Stimulated activated CD8-positive, alpha-beta memory T cell treated with anti-CD3 and anti-CD28 coated beads, Interleukin-7, amount 100 ng/mL, for 4 hours (primary cell): ENCODE results near the gene SGSH.
"Not testable (repeated sequence)": the region's sequence is repeated elsewhere in the genome, so short reads cannot be mapped to it uniquely, and the experiment has no call there.

ENCODE experiments used
- DNase-seq, 2 donors: peaks; one replicate each; pipeline ENCODE4 v3.0.0-alpha.2; 2020; ENCODE audit warnings: low read depth in 2 of 2

SGSH gene

GRCh38 chr17:80220054-80220735 lies at the start of gene SGSH, which contains the start of gene SLC26A11:
Gene SGSH (minus strand): TSS chr17:80220333. CDS start chr17:80220313, 20 bp downstream.
Gene SLC26A11 (plus strand): TSS chr17:80220427. CDS start chr17:80221561, 1,134 bp downstream.
- DNase-seq: peak; percentile 3 to 39

- no peak for DNase-seq
Observed at GRCh38 chr17:80269405-80269807, 49.3 kb upstream of the SGSH start.

GRCh38 chr17:80268427-80268826 lies 48.3 kb upstream of the SGSH start:
- DNase-seq: no peak

GRCh38 chr17:80267391-80267790 lies 47.3 kb upstream of the SGSH start:
- no peak for DNase-seq

- peak; percentile 53 to 69 for DNase-seq
Observed at GRCh38 chr17:80265205-80266068, 45.3 kb upstream of the SGSH start.

- DNase-seq: peak in 1 of 2 donors; percentile 59
Observed at GRCh38 chr17:80264205-80265075, 44.3 kb upstream of the SGSH start.

- DNase-seq: peak; percentile 77 to 88
Observed at GRCh38 chr17:80263253-80264204, 43.4 kb upstream of the SGSH start.

GRCh38 chr17:80262775-80263244 lies 42.7 kb upstream of the SGSH start:
- DNase-seq: no peak

GRCh38 chr17:80262291-80262690 lies 42.2 kb upstream of the SGSH start:
- DNase-seq: no peak

GRCh38 chr17:80261895-80262279 lies 41.8 kb upstream of the SGSH start:
- no peak for DNase-seq

- DNase-seq: peak; percentile 39 to 40
Observed at GRCh38 chr17:80261159-80261894, 41.2 kb upstream of the SGSH start.

- peak in 1 of 2 donors; percentile 42 for DNase-seq
Observed at GRCh38 chr17:80260791-80261158, 40.6 kb upstream of the SGSH start, which contains the start of gene RNF213. Gene RNF213 (plus strand): TSS chr17:80260852. CDS start chr17:80263682, 2,830 bp downstream.

- DNase-seq: peak; percentile 44 to 80
Observed at GRCh38 chr17:80260069-80260535, 40.0 kb upstream of the SGSH start.

- no peak for DNase-seq
Observed at GRCh38 chr17:80259457-80260068, 39.4 kb upstream of the SGSH start.

- not testable (repeated sequence) for DNase-seq
Observed at GRCh38 chr17:80258296-80258695, 38.2 kb upstream of the SGSH start.

GRCh38 chr17:80257716-80258213 lies 37.6 kb upstream of the SGSH start:
- no peak for DNase-seq

- DNase-seq: no peak
Observed at GRCh38 chr17:80256034-80256350, 35.9 kb upstream of the SGSH start.

- DNase-seq: peak; percentile 47 to 66
Observed at GRCh38 chr17:80254396-80255251, 34.5 kb upstream of the SGSH start.
